Tibial artery (tissue), 4 donors: ENCODE measurements around the gene CAMK4.

Source experiments
- DNase-seq, 2 donors: peaks; one replicate each; pipeline ENCODE4 v3.0.0-alpha.2; 2019
- H3K27ac ChIP-seq, 2 donors: fragments of 200-600 bp; sonication (generic) in 1 of 2; 1 replicate in 1 of 2; 2 replicates in 1 of 2; pipeline ENCODE4 v1.5.1; 2018 to 2019; ENCODE audit warnings: mild to moderate bottlenecking in 1 of 2
- H3K27me3 ChIP-seq, 2 donors: fragments of 200-600 bp; sonication (generic) in 1 of 2; one replicate each; pipeline versions ENCODE4 v1.5.1 to v1.6.0; 2016 to 2019
- H3K36me3 ChIP-seq, 3 donors: fragments of 200-600 bp; sonication (generic) in 2 of 3; one replicate each; pipeline ENCODE4 v1.5.1; 2016 to 2019; ENCODE audit warnings: mild to moderate bottlenecking in 2 of 3
- H3K4me1 ChIP-seq, 4 donors: fragments of 200-600 bp; sonication (generic) in 2 of 4; 1 replicate in 3 of 4; 2 replicates in 1 of 4; pipeline ENCODE4 v1.5.1; 2016 to 2019
- H3K4me3 ChIP-seq, 2 donors: fragments of 200-600 bp; sonication (generic) in 1 of 2; 1 replicate in 1 of 2; 2 replicates in 1 of 2; pipeline ENCODE4 v1.5.1; 2018 to 2019; ENCODE audit warnings: mild to moderate bottlenecking in 2 of 2
- H3K9me3 ChIP-seq, 3 donors: fragments of 200-600 bp; sonication (generic) in 1 of 3; one replicate each; pipeline ENCODE4 v1.5.1; 2016 to 2019
- intact Hi-C: fragments of 100-400 bp; cut with DNase I; formaldehyde crosslinking; loops from one replicate; pipeline ENCODE4 v1.15.0; 2023; ENCODE audit warnings: low total_unique reads
- TF ChIP-seq, protein P1 (sequence below), 2 experiments: fragments of 200-600 bp in 1 of 2; fragments of 450-650 bp in 1 of 2; IDR thresholded peaks; one replicate each; pipeline ENCODE4 v1.5.1; 2017 to 2019; ENCODE audit warnings: antibody characterized with exemption in 2 of 2, mild to moderate bottlenecking in 1 of 2, moderate library complexity in 1 of 2

Gene CAMK4

DNA sequence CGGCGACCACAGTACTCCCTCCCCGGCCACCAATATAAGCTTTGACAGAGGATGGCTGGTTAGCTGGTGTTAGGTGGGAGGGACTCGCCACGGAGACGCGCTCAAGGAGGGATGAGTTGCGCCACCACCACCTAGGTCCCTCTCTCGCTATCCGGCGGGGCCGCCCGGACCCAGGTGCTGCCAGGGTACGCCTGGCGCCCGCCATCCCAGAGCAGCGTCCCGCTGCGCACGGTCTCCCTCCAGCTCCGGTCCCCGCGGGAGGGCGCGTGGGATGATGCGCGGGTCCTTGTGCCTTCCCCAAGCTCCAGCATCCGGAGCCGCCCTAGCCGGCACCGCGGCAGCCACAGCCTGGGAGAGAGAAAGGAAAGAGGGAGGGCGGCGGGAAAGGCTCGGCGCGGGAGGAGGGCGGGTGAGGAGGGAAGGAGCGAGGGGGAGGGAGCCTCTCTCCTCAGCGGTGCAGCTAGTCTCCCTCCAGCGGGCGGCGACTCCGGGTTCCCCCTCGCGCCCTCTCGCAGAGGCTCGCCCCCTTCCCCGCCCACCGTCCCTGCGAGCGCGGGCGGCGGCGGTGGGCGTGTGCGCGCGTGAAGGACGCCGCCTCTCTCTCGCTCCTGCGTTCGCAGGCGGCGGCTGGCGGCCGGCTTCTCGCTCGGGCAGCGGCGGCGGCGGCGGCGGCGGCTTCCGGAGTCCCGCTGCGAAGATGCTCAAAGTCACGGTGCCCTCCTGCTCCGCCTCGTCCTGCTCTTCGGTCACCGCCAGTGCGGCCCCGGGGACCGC lies at the start of gene CAMK4:
Gene CAMK4, plus strand, starts transcription at position 598 of the 774 bp plus-strand sequence. Its CDS starts 100 bp downstream, at position 698.
- peak; percentile 45 to 68 for DNase-seq
- H3K27me3 ChIP-seq = no peaks in the 10 kb centered on the region
- peaks cover 0 to 16% (median 11%) of the 10 kb centered on the region in 4 donors for H3K4me1 ChIP-seq
- H3K9me3 ChIP-seq = no peaks in the 10 kb centered on the region
- H3K27ac ChIP-seq = peak within 1 kb of the TSS in 1 of 2 donors; percentile 25
- H3K4me3 ChIP-seq = peak within 1 kb of the TSS; percentile 57
- intact Hi-C loops = loop anchor here (5.0 kb wide), 1 partner anchor 467 kb away; no protein-coding TSS in a partner anchor
- TF ChIP-seq, protein P1, sequence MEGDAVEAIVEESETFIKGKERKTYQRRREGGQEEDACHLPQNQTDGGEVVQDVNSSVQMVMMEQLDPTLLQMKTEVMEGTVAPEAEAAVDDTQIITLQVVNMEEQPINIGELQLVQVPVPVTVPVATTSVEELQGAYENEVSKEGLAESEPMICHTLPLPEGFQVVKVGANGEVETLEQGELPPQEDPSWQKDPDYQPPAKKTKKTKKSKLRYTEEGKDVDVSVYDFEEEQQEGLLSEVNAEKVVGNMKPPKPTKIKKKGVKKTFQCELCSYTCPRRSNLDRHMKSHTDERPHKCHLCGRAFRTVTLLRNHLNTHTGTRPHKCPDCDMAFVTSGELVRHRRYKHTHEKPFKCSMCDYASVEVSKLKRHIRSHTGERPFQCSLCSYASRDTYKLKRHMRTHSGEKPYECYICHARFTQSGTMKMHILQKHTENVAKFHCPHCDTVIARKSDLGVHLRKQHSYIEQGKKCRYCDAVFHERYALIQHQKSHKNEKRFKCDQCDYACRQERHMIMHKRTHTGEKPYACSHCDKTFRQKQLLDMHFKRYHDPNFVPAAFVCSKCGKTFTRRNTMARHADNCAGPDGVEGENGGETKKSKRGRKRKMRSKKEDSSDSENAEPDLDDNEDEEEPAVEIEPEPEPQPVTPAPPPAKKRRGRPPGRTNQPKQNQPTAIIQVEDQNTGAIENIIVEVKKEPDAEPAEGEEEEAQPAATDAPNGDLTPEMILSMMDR (IDR thresholded peaks at IDR 0.05) = no peak
- H3K36me3 ChIP-seq = no peaks in the 10 kb centered on the region

DNA sequence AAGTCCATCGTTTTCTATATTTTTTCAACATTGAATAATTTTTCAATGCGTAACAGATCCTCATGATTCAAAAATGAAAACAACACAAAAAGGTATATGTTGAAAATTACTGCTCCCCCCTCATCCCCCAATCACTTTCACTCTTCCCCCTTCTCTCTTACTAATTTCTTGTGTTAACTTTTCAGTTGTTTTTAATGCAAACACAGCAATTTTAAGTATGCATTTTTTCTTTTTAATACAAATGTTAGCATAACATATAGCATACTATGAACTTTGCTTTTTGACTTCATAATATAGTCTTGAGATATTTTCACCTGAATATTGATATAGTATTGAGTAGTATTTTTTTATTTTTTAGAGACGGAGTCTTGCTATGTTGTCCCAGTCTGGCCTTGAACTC lies 41.1 kb upstream of the CAMK4 start:
- H3K9me3 ChIP-seq = no peaks in the 10 kb centered on the region
- intact Hi-C loops = no loop called here
- H3K36me3 ChIP-seq = no peaks in the 10 kb centered on the region
- H3K27ac ChIP-seq = no peak overlapping the region
- TF ChIP-seq, protein P1 (IDR thresholded peaks at IDR 0.05) = no peak
- no peaks in the 10 kb centered on the region for H3K4me1 ChIP-seq
- H3K4me3 ChIP-seq = no peak overlapping the region
- no peak for DNase-seq
- H3K27me3 ChIP-seq = no peaks in the 10 kb centered on the region

DNA sequence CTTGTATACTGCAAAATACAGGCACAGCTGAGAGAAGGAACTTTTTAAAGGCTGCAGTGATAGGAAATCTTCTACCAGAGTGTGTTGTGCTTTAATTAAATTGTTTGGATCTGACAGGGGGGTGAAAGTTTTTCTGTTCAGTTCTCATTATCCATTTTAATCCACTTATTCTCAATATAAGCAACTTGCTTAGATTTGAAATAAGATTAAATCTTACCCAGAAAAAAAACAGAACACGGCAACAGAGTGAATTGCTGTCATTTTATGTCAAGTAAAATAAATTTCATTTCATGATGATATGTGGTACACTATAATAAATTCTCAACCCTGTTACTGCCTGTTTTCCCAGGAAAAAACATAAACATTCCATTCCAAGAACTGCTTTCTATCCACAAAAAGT lies 37.1 kb upstream of the CAMK4 start:
- DNase-seq = no peak
- Histone ChIP-seq H3K9me3 (no peaks in the 10 kb centered on the region), H3K4me3 (no peak overlapping the region), H3K27ac (no peak overlapping the region), H3K4me1 (no peaks in the 10 kb centered on the region), H3K27me3 (no peaks in the 10 kb centered on the region), H3K36me3 (no peaks in the 10 kb centered on the region)
- TF ChIP-seq, protein P1 (IDR thresholded peaks at IDR 0.05) = no peak
- intact Hi-C loops = no loop called here

DNA sequence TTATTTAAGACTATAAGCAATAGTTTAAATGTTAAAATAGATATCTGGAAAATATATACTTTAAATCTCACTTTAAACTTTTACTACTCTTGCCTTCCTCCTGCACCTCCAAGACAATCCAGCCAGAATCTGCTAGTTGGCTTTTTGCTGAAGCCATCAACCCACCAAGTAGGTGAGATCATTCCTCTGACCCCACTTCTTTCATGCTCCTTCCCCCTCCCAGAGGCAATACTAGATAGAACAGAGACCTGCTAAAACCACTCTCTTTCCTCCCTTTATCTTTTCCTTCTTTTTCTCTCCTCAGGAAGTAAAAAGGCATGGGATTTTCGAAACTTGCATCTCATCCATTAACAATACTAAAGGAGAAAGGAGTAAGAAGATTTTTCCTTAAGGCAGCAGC lies 30.1 kb upstream of the CAMK4 start:
- no peak overlapping the region for H3K27ac ChIP-seq
- no peak for DNase-seq
- H3K36me3 ChIP-seq = no peaks in the 10 kb centered on the region
- no peaks in the 10 kb centered on the region for H3K9me3 ChIP-seq
- H3K4me3 ChIP-seq = no peak overlapping the region
- peaks cover 0 to 2% of the 10 kb centered on the region in 2 donors for H3K27me3 ChIP-seq
- intact Hi-C loops = no loop called here
- TF ChIP-seq, protein P1 (IDR thresholded peaks at IDR 0.05) = no peak
- no peaks in the 10 kb centered on the region for H3K4me1 ChIP-seq

DNA sequence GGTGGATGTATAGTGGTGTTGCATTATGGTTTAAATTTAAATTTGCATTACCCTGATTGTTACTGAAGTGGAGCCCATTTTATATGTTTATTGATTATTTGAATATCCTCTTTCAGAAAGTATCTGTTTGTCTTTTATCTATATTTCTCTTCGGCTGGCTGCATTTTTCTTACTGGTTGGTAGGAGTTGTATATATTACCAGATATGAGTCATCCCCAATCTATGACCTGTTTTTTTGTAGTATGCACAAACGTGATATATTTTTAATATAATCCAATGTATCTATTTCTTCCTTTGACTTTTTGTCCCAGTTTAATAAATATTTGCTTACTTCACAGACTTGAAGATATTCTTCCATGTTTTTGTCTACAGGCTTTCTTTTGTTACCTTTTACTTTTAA lies 29.3 kb upstream of the CAMK4 start:
- TF ChIP-seq, protein P1 (IDR thresholded peaks at IDR 0.05) = no peak
- Histone ChIP-seq H3K27ac (no peak overlapping the region), H3K9me3 (no peaks in the 10 kb centered on the region), H3K36me3 (no peaks in the 10 kb centered on the region), H3K27me3 (peaks cover 0 to 2% of the 10 kb centered on the region in 2 donors), H3K4me3 (no peak overlapping the region), H3K4me1 (no peaks in the 10 kb centered on the region)
- intact Hi-C loops = no loop called here
- no peak for DNase-seq
